Measurements from ENCODE around the gene MBNL1. TPM values are rescaled to one million over a fixed set of nuclear protein-coding genes. Genes with fewer than 3 reads are reported as not detected.

Gene MBNL1
- polyA plus RNA-seq, 1 experiment: 203 TPM

DNA sequence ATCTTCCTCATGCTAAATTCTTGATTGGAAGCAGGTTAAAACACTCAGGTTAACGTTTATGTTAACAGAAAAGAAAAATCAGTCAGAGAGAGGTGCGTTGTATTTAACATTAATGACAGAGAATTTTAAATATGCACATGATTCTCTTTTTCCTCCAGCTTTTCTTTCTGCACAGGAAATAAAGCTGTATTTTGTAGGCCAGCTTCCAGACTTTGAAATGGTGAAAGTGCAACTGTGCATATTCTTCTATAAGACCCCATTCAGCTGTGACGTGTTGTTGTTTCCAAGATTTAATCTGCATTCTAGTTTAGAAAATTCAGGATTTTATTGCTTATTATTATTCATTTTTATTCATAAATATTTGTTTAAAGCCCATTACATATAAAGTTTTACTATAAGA lies 11.8 kb downstream of the MBNL1 start:
- H3K27me3 ChIP-seq (ENCODE audit: control insufficient read depth, insufficient read depth, low read length): no peaks in the 10 kb centered on the region
- no peak for DNase-seq (ENCODE audit: low read depth)
- TF ChIP-seq, protein P1, sequence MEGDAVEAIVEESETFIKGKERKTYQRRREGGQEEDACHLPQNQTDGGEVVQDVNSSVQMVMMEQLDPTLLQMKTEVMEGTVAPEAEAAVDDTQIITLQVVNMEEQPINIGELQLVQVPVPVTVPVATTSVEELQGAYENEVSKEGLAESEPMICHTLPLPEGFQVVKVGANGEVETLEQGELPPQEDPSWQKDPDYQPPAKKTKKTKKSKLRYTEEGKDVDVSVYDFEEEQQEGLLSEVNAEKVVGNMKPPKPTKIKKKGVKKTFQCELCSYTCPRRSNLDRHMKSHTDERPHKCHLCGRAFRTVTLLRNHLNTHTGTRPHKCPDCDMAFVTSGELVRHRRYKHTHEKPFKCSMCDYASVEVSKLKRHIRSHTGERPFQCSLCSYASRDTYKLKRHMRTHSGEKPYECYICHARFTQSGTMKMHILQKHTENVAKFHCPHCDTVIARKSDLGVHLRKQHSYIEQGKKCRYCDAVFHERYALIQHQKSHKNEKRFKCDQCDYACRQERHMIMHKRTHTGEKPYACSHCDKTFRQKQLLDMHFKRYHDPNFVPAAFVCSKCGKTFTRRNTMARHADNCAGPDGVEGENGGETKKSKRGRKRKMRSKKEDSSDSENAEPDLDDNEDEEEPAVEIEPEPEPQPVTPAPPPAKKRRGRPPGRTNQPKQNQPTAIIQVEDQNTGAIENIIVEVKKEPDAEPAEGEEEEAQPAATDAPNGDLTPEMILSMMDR (IDR thresholded peaks at IDR 0.05; ENCODE audit: insufficient read depth, low read depth, low read length): no peak
- ChIA-PET POLR2A (no interaction called here), CTCF (interaction anchor here (1.5 kb wide), 1 partner anchor 10 kb away, joined by 3 read pairs; no protein-coding TSS in a partner anchor)
- H3K36me3 ChIP-seq (ENCODE audit: control insufficient read depth, insufficient read depth, low read length): no peaks in the 10 kb centered on the region
- H3K4me3 ChIP-seq (ENCODE audit: low read depth, low read length): no peak overlapping the region

GRCh38 chr3:152281133-152281713 lies 12.5 kb downstream of the MBNL1 start:
- DNase-seq (ENCODE audit: low read depth): no peak
- H3K4me3 ChIP-seq (ENCODE audit: low read depth, low read length): no peak overlapping the region
- ChIA-PET CTCF (interaction anchor here (1.5 kb wide), 1 partner anchor 9 kb away, joined by 3 read pairs; no protein-coding TSS in a partner anchor), POLR2A (no interaction called here)
- no peaks in the 10 kb centered on the region for H3K36me3 ChIP-seq (ENCODE audit: control insufficient read depth, insufficient read depth, low read length)
- no peaks in the 10 kb centered on the region for H3K27me3 ChIP-seq (ENCODE audit: control insufficient read depth, insufficient read depth, low read length)
- TF ChIP-seq, protein P1 (IDR thresholded peaks at IDR 0.05; ENCODE audit: insufficient read depth, low read depth, low read length): no peak

GRCh38 chr3:152282813-152283212 lies 14.1 kb downstream of the MBNL1 start:
- H3K4me3 ChIP-seq (ENCODE audit: low read depth, low read length): no peak overlapping the region
- no peaks in the 10 kb centered on the region for H3K36me3 ChIP-seq (ENCODE audit: control insufficient read depth, insufficient read depth, low read length)
- ChIA-PET POLR2A (no interaction called here), CTCF (interaction anchor here (1.0 to 1.5 kb wide), 2 partner anchors 18 to 83 kb away, joined by 3 read pairs; no protein-coding TSS in a partner anchor)
- TF ChIP-seq, protein P1 (IDR thresholded peaks at IDR 0.05; ENCODE audit: insufficient read depth, low read depth, low read length): no peak
- no peak for DNase-seq (ENCODE audit: low read depth)
- no peaks in the 10 kb centered on the region for H3K27me3 ChIP-seq (ENCODE audit: control insufficient read depth, insufficient read depth, low read length)

DNA sequence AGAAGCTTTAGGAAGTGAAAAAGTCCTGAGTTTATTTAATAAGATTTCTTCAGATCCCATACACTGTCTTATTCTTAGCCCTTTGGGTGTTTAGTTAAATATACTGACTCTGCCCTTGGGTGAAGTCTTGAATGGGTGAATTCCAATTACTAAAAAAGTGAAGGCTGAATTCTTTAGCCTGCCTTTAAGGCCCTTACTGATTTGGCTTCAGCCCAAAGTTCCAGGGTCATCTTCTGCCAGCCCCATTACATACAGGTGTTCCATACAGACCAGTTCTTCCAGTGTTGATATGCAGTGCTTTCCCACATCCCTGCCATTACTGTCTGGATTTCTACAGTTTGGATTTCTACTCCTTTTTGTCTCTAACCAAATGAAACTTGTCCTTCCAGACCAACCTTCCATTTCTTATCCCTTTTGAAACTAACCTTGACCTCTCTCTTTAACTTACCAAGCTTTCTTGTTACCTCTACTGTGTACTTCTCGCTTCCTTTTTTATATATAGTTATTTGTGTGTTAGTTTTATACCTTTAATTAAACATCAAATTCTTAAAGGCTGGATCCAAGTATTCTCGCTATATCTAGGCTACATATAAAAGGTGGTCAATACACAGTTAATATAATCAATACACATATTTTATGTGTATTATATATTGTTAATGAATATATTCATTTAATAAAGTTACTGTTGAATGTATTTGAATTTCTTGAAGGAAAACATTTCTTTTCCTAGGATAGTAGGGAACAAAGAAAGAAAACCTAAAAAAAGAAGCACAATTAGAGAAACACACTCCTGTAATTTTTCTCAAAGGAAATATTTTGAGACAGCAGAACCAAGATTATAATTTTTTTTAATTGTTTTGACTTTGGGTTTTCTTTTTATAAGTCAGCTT lies 15.0 kb downstream of the MBNL1 start:
- H3K36me3 ChIP-seq (ENCODE audit: control insufficient read depth, insufficient read depth, low read length): no peaks in the 10 kb centered on the region
- DNase-seq (ENCODE audit: low read depth): no peak
- CTCF ChIA-PET: interaction anchor here (1.0 to 1.5 kb wide), 2 partner anchors 17 to 83 kb away, joined by 3 read pairs; no protein-coding TSS in a partner anchor
- POLR2A ChIA-PET: no interaction called here
- no peak overlapping the region for H3K4me3 ChIP-seq (ENCODE audit: low read depth, low read length)
- no peaks in the 10 kb centered on the region for H3K27me3 ChIP-seq (ENCODE audit: control insufficient read depth, insufficient read depth, low read length)
- TF ChIP-seq, protein P1 (IDR thresholded peaks at IDR 0.05; ENCODE audit: insufficient read depth, low read depth, low read length): no peak

DNA sequence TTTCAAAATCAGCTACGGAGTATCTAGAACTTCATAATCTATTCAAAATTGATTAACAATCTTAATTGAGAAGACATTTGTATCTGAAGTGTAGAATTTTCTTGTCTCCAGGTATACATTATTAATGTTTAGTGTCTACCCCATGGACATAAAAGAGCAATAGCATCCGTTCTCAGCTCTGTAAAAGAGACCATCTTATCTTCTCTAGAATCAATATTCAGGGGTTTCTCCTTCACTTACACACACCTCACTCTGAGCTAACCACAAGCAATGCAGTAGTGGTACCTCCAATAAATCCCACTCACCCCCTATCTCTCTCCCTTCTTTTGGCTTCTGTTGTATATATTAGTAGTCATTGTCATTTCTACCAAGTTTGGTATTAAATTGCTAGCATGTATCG lies 16.2 kb downstream of the MBNL1 start:
- Histone ChIP-seq H3K27me3 (ENCODE audit: control insufficient read depth, insufficient read depth, low read length) (no peaks in the 10 kb centered on the region), H3K4me3 (ENCODE audit: low read depth, low read length) (no peak overlapping the region), H3K36me3 (ENCODE audit: control insufficient read depth, insufficient read depth, low read length) (no peaks in the 10 kb centered on the region)
- TF ChIP-seq, protein P1 (IDR thresholded peaks at IDR 0.05; ENCODE audit: insufficient read depth, low read depth, low read length): no peak
- ChIA-PET POLR2A (interaction anchor here (0.7 kb wide), 1 partner anchor 65 kb away, joined by 3 read pairs; no protein-coding TSS in a partner anchor), CTCF (interaction anchor here (0.8 to 1.0 kb wide), 2 partner anchors 34 to 291 kb away, joined by 3 read pairs; no protein-coding TSS in a partner anchor)
- DNase-seq (ENCODE audit: low read depth): no peak

Measured in BJ (cell line).